ENCODE results near the gene UEVLD.
A peak's percentile ranks its signal among the peaks of the same experiment; 100 is the strongest.

The UEVLD gene

GRCh38 chr11:18588297-18589252 is at the start of gene UEVLD:
UEVLD (minus strand) TSS chr11:18588734; CDS start chr11:18588654, 80 bp downstream.
- no peak for TF ChIP-seq CTCF (IDR thresholded peaks at IDR 0.05; ENCODE audit: control insufficient read depth, extremely low read depth, insufficient read depth)
- peak; percentile 67 for DNase-seq (ENCODE audit: low read depth)
- peak within 1 kb of the TSS; percentile 94 for H3K4me3 ChIP-seq (ENCODE audit: low read depth, low read length)

- no peak for TF ChIP-seq CTCF (IDR thresholded peaks at IDR 0.05; ENCODE audit: control insufficient read depth, extremely low read depth, insufficient read depth)
- H3K4me3 ChIP-seq (ENCODE audit: low read depth, low read length): peak within 1 kb of the TSS; percentile 99
Observed at GRCh38 chr11:18634140-18635032, 45.9 kb upstream of the UEVLD start, which contains the start of gene SPTY2D1. SPTY2D1 (minus strand) TSS chr11:18634342; CDS start chr11:18634257, 85 bp downstream.

GRCh38 chr11:18633256-18634139 is 45.0 kb upstream of the UEVLD start:
- DNase-seq (ENCODE audit: low read depth): no peak
- no peak for TF ChIP-seq CTCF (IDR thresholded peaks at IDR 0.05; ENCODE audit: control insufficient read depth, extremely low read depth, insufficient read depth)
- peak overlapping the region; percentile 99 for H3K4me3 ChIP-seq (ENCODE audit: low read depth, low read length)

More at GRCh38 chr11:18634140-18635032, 45.9 kb upstream of the UEVLD start, which contains the start of gene SPTY2D1:
- DNase-seq (ENCODE audit: low read depth): peak; percentile 97

GRCh38 chr11:18632841-18633240 is 44.3 kb upstream of the UEVLD start:
- no peak for DNase-seq (ENCODE audit: low read depth)
- peak overlapping the region; percentile 99 for H3K4me3 ChIP-seq (ENCODE audit: low read depth, low read length)
- no peak for TF ChIP-seq CTCF (IDR thresholded peaks at IDR 0.05; ENCODE audit: control insufficient read depth, extremely low read depth, insufficient read depth)

GRCh38 chr11:18624161-18624560 is 35.6 kb upstream of the UEVLD start:
- no peak for DNase-seq (ENCODE audit: low read depth)
- no peak overlapping the region for H3K4me3 ChIP-seq (ENCODE audit: low read depth, low read length)
- TF ChIP-seq CTCF (IDR thresholded peaks at IDR 0.05; ENCODE audit: control insufficient read depth, extremely low read depth, insufficient read depth): no peak

- H3K4me3 ChIP-seq (ENCODE audit: low read depth, low read length): no peak overlapping the region
- TF ChIP-seq CTCF (IDR thresholded peaks at IDR 0.05; ENCODE audit: control insufficient read depth, extremely low read depth, insufficient read depth): no peak
- no peak for DNase-seq (ENCODE audit: low read depth)
Observed at GRCh38 chr11:18623707-18624106, 35.2 kb upstream of the UEVLD start.
